Stimulated activated CD8-positive, alpha-beta memory T cell treated with anti-CD3 and anti-CD28 coated beads, Interleukin-12 subunit alpha, Interleukin-12 subunit beta, amount 100 ng/mL, for 4 hours (primary cell): ENCODE data around the gene CDC20B.

Experiments used
- DNase-seq: peaks from one replicate; pipeline ENCODE4 v3.0.0-alpha.2; 2020; ENCODE audit warnings: low read depth

CDC20B gene

DNA sequence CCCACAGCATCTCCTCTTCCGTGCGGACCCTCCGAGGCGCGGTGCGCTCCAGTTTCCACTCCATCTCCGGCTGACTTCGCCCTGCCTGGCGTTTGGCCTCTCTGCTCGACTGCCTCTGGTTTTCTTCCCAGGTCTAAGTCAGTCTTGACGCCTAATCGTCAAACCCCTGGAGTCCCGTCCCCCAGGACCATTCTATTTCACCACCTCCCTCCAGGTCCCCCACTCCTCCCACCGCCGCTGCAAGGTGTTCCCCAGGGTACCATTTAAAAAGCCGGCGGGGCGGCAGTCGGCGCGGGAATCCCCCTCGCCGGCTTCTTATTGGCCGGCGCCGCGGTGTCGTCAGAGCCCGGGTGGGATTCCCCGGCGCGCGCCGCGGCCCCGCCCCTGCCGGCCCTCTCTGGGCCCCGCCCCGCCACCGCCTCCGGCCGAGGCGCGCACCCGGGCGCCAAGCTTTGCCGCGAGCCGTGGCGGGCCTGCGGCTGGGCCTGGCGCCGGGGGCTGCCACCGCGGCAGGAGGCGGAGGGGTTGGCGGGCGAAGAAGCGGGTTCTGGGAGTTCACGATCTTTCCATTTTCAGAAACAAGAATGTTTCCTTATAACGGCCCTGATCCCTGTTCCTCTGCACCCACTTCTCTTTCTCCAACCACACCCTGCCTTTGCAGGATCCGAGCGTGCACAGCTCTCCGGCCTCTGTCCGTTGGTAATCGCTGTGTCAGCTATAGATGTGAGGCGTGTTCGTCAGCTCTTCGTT lies at the start of gene CDC20B:
CDC20B (minus strand) TSS at position 241 of the 750 bp plus-strand sequence; CDS start at position 64, 177 bp downstream.
- DNase-seq, result peak; percentile 73

- DNase-seq, result no peak
These were observed 49.4 kb upstream of the CDC20B start for GRCh38 chr5:55222092-55222984.

DNA sequence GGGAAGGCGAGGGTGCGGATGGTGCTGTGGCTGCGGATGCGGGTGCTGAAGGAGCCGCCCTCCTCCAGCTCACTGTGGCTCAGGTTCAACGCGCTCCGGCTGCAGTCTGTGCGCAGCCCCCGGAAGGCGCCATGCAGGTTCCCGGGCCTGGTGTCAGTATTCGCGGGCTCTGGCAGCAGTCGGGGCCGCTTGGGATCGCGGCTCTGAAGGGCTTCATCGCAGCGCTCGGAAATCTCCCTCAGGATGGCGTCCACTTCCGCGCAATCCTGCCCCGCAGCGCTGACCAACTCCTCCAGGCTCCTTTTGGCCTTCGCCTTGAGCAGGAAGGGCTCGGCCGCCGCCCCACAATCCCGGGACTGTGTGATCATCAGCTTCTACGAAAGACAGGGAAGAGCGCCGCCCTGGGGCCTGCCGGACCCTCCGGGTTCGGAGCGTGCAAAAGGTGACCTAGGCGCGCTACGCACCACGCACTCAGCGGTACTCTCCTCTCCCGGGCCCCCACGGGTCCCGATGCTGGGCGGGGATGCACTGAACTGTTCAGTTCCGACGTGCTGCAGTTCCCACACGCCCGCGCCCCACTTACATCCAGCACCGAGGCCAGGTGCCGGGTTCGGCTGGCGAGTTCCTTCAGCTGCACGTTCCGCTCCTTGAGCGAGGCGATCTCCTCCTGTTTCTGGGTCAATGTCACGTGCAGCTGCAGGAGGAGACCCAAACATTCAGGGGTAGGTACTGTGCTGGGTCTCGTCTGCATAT lies 47.6 kb upstream of the CDC20B start:
- DNase-seq, result no peak

- no peak for DNase-seq
These were observed 46.8 kb upstream of the CDC20B start for GRCh38 chr5:55219770-55220169.

GRCh38 chr5:55218967-55219366 lies 46.0 kb upstream of the CDC20B start:
- DNase-seq, result no peak

DNA sequence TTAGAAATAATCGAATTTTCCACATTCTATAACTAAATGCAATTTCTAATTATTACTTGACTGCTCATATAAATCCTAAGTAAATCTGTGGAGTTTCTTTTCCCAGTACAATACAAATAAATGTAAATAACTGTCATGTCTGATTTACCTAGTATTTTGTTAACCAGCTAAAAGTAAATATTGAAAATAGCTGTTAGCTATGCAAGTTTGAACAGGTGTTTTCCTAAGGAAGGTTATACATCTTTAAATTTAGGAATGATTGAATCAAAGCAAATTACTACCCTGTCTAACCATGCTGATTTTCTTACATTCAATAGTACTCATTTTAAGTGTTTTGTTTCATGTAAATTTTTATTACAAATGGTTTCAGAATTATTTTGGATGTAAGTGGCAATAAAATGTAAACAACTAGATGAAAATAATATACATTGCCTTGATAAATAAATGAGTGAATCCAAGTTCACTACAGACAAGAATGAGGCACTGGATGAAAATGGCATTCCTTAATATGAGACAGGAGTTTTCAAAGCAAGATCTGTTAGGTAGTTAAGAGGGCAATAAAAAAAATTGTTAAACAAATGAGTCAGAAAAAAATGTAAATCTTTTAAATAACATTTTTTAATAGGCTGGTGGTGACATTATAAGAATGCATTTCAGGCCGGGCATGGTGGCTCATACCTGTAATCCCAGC lies 38.4 kb upstream of the CDC20B start:
- no peak for DNase-seq

- DNase-seq, result no peak
These were observed 32.0 kb upstream of the CDC20B start for GRCh38 chr5:55205001-55205400.

GRCh38 chr5:55191165-55191564 lies 18.2 kb upstream of the CDC20B start:
- DNase-seq, result no peak

DNA sequence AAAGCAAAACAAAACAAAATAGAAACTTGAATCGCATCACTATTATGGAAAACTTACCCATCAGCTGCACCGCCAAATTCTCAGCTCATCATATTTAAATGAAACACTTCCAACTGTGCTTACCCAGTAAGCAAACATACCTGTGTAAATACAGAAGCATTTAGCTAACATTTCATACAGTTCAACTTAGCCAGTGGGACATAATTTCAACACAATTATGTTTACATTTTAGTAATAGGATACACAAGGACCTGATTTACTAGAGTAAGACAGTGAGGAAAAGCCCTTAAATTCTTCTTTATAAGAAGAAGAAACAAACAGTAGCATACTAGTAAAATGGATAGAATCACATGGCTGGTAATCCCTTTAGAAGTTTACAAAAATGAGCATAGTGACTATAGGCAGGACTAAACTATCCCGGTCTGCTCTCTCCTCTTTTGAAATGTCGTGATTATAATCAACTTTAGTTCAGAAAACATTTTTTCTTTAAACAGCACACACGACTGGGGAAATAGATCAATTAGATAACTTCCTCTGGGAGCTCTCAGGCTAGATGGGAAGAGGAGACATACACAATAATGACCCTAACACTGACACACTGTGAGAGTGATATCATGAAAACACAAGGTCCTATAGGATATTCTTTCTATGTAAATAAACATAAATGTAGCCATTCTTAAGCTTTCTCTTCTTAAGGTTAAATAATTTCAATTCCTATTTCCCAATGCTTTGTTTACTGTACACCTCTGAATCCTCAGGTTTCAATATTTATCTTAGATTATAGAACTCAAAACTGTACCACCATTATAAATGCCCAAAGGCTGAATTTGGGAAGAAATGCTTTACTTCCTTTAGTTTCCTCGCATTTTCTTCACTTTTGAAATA lies 15.9 kb upstream of the CDC20B start:
- DNase-seq, result no peak

- DNase-seq, result no peak
These were observed 14.4 kb upstream of the CDC20B start for GRCh38 chr5:55187370-55187769.

DNA sequence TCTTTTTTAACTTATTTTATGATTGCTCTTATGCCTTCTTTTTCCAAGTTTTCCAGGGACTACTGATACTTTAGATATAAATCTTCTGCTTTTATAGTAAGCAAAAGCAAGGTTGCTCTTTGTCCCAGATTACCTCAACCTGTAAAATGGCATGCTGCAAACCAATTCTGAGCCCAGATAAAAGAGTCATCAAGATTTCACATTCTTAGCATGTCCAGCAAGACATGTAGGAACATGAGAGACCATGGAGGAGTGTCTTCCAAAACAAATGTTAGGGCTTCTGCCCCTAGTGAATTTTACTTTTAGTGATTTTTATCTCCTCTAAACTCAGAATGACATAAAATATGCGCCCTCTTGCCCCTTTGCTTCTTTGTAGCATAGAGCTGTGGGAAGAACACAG lies 7.0 kb upstream of the CDC20B start:
- no peak for DNase-seq

DNA sequence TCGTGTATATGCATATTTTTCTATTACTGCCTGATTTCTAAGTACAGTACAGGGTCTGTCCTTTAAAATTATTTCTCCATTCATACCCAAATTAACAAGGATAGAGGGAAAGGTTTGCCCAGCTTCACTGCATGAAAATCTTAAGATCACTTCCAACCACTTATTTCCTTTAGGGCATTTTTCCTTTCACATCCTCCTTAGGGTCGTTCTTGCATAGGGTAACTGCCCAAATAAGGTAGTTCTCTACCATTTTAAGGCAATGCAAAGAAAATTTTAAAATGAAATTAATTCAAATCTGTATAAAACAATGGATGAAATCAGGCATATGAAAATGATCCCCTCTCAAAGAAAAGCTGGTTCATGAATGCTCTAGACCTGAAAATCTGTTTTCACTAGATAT lies 4.1 kb upstream of the CDC20B start:
- no peak for DNase-seq

GRCh38 chr5:55176176-55176818 lies 3.3 kb upstream of the CDC20B start:
- no peak for DNase-seq

DNA sequence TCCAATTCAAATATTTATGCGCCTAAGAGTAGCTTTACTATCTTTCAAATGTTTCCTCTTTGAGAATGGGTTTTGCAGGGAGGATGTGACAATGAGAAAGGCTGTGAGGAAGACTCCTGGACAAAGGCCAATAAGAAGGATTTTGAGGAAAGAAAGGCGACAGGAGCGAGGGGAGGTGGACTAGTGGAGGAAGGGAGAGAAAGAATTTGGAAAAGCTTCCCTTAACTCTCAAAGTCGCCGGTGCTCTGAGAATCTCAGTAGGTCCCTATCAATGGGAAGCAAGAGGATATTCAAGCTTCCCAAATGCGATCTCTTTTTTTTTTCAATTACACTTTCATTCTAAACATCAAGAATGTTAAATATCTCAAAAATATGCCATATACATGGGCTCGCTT lies 2.8 kb upstream of the CDC20B start:
- DNase-seq, result no peak

DNA sequence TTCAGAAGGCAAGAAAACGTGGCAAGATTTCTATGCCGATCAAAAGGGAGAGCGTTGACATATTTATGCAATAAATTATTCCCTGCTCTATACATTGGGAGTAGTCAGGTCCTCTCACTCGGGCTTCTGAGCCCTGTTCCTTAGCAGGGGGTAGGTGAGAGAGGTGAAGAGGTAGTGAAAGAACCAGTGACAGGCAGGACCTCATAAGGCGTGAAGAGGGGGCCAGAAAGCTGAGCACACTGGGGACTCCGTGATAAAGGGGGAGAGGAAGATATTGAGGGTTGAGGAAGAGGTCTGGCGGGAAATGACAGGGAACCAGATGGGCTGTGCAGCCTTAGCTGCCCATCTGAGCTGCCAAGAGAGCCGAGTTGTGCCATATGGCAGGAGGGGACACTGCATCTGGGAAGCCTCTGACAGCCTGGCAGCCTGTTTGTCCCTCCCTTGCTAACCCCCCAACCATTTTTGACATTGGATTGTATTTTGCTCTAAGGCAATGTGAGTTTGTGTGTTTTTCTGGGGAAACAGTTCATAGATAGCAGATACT lies 782 bp upstream of the CDC20B start:
- no peak for DNase-seq

- DNase-seq, result no peak
These were observed 702 bp downstream of the CDC20B start for GRCh38 chr5:55172051-55172899.

GRCh38 chr5:55171471-55171870 lies 1.5 kb downstream of the CDC20B start:
- no peak for DNase-seq

- DNase-seq, result no peak
These were observed 10.3 kb downstream of the CDC20B start for GRCh38 chr5:55162666-55163065.
